KG1 (cell line): ENCODE data around the gene LAT.
"Not testable (repeated sequence)": the region's sequence is repeated elsewhere in the genome, so short reads cannot be mapped to it uniquely, and the experiment has no call there.

Experiments used
- DNase-seq: peaks from one replicate; lab custom pipeline; 2025; lab: John Stamatoyannopoulos, UW

Gene LAT, protein sequence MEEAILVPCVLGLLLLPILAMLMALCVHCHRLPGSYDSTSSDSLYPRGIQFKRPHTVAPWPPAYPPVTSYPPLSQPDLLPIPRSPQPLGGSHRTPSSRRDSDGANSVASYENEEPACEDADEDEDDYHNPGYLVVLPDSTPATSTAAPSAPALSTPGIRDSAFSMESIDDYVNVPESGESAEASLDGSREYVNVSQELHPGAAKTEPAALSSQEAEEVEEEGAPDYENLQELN

GRCh38 chr16:28984619-28985135, at the start of gene LAT:
TSS of gene LAT (plus strand) at chr16:28985052. CDS start at chr16:28985418, 366 bp downstream.
- DNase-seq, result no peak

DNA sequence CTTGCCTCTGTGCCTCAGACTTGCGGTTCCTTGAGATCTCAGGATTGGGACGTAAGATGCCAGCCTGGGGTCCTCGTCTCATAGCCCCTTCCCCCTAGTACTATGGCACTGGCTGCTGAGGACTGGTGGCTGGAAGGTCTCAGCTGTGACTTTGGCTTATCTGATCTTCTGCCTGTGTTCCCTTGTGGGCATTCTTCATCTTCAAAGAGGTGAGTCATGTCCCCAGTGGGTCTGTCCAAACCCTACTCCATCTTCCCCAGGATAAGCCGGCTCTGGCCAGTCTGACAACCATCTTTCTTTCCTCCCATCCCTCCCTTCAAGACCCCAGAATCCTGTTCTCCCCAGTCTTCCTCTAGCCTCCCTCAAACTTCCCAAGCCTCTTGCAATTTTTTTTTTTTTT, 49.5 kb upstream of the LAT start:
- DNase-seq, result no peak

DNA sequence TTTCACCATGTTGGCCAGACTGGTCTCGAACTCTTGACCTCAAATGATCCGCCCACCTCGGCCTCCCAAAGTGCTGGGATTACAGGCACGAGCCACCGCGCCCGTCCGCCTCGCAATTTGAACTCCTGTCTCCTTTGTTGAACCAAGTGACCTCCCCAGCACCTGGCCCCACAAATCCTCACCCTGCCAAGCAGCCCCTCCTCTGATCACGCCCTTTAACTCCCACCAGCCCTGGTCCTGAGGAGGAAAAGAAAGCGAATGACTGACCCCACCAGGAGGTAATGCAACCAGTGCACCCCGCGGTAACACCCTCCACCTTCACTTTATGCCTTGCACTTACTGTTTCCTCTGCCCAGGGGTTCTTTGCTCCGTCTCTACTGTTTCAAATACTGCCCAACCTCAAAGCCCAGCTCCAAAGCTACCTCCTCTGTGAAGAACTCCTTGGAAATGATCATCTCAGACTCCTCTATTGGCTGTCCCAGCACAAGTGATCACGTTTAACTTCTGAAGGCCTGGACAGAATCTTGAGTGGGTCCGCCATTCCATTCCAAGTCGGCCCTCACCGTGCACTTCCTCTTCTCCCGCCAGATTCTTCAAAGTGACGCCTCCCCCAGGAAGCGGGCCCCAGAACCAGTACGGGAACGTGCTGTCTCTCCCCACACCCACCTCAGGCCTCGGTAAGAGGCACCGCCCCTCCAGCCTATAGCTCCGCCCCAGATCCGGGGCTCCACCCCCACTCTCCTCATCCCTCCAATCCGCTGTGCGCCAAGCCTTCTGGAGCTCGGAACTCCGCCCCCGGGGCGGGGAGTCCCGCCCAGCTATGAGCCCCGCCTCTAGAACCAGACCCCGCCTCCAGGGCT, 48.7 kb upstream of the LAT start:
- no peak for DNase-seq

DNA sequence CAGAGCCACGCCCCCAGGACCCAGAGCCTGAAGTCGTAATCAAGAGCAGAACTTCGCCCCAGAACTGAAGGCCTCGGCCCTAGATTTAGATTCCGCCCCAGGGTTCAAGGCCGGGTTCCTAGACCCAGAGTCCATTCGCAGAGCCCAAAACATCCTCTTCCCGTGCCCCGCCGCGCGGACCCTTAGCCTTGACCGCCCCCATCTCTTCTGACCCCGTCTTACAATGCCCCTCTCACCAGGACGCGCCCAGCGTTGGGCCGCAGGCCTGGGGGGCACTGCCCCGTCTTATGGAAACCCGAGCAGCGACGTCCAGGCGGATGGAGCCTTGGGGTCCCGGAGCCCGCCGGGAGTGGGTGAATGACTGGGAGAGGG, 48.1 kb upstream of the LAT start:
- DNase-seq, result no peak

DNA sequence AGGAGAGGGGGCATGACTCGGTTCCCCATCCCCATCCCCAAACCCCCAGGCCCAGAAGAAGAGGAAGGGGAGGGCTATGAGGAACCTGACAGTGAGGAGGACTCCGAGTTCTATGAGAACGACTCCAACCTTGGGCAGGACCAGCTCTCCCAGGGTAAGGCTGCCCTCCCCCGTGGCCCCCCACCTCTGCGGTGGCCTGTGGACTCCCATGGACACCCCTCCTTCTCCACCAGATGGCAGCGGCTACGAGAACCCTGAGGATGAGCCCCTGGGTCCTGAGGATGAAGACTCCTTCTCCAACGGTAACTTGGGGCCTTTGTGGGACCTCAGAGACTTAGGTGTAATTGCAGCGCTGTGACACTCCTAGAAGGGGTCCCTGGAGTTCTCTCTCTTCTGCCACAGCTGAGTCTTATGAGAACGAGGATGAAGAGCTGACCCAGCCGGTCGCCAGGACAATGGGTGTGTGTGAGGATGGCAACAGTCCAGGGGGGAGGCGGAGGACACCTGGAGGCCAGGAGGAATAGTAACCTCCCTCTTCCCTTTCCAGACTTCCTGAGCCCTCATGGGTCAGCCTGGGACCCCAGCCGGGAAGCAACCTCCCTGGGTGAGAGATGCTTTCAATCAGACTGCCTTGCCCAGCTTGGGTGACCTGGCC, 47.5 kb upstream of the LAT start:
- no peak for DNase-seq

DNA sequence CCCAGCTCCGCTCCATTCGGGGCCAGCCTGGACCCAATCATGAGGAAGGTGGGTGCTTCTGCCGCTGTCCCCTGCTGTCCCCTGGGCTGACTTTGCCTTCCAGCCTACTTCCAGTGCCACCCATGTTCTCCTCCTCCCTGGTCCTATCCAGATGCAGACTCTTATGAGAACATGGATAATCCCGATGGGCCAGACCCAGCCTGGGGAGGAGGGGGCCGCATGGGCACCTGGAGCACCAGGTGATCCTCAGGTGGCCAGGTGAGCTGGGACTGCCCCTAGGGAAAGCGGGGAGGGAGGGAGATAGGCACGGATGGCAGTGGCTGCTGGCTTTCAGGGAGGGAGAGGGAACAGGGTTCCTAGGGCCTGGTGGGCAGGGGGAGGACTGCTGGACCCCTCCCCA, 46.1 kb upstream of the LAT start:
- no peak for DNase-seq

DNA sequence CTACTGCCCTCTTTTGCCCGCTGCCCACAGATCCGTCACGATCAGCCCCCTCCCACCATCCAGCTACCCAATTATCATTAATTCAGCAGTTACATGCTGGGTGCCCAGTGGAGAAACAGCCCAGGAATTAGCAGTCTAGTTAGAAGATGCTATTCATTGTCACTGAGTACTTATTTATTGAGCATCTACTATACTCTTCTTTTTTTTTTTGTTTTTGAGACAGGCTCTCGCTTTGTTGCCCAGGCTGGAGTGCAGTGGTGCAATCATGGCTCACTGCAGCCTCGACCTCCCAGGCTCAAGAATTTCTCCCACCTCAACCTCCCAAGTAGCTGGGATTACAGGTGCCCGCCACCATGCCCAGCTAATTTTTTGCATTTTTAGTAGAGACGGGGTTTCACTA, 45.0 kb upstream of the LAT start:
- DNase-seq, result not testable (repeated sequence)

- no peak for DNase-seq
Observed at GRCh38 chr16:28943281-28943680, 41.6 kb upstream of the LAT start.

DNA sequence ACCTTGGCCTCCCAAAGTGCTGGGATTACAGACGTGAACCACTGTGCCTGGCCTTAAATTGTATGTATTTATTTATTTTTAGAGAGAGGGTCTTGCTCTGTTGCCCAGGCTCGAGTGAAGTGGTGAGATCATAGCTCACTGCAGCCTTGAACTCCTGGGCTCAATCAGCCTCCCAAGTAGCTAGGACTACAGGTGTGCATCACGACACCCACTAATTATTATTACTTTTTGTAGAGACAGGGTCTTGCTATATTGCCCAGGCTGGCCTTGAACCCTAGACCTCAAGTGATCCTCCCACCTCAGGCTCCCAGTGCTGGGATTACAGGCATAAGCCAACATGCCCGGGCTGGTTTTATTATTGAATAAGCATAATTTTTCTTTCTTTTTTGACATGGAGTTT, 38.2 kb upstream of the LAT start:
- DNase-seq, result no peak

- peak; percentile 100 for DNase-seq
Observed at GRCh38 chr16:28950648-28951409, 34.0 kb upstream of the LAT start, which contains the start of gene NFATC2IP. TSS of gene NFATC2IP (plus strand) at chr16:28950937. CDS start at chr16:28951012, 75 bp downstream.

GRCh38 chr16:28951410-28951943, 33.4 kb upstream of the LAT start:
- DNase-seq, result no peak

GRCh38 chr16:28958216-28958615, 26.6 kb upstream of the LAT start:
- no peak for DNase-seq

DNA sequence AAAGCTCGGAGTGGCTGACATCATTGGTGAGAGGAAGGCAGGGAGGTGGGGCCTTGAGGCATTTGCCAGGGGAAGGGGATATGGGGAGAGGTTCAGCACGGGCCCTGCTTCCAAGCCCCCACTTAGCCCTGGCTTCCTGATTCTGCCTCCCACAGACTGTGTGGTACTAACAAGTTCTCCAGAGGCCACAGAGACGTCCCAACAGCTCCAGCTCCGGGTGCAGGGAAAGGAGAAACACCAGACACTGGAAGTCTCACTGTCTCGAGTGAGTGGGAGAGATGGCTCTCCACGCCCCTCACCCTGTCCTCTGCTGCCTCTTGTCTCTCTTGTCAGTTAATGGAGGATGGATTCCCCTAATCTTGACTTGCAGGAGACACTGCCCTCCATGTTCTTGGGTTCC, 26.0 kb upstream of the LAT start:
- no peak for DNase-seq

GRCh38 chr16:28964072-28964471, 20.8 kb upstream of the LAT start:
- DNase-seq, result no peak

GRCh38 chr16:28964496-28964895, 20.4 kb upstream of the LAT start:
- DNase-seq, result no peak

GRCh38 chr16:28967156-28967555, 17.7 kb upstream of the LAT start:
- DNase-seq, result no peak

- DNase-seq, result not testable (repeated sequence)
Observed at GRCh38 chr16:28969696-28970095, 15.2 kb upstream of the LAT start.

DNA sequence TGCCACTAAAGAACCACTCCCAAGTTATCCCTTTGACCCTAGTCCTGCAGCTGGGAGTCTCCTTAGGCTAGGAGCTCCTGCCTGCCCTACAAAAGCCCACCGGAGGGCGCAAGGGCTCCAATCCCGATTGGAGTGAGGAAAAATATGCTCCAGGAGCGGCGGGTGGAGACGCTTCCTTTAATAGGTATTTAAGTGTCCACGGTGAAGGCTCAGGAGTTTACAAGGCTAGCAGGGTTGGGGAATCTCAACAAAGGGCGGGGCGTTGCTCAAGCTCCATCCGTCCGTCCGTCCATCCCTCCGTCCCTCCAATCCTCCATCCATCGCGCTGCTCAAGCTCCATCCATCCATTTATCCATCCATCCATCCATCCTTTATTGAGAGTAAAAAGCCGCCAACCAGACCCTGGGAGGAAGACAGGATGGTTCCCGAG, 10.8 kb upstream of the LAT start:
- no peak for DNase-seq

DNA sequence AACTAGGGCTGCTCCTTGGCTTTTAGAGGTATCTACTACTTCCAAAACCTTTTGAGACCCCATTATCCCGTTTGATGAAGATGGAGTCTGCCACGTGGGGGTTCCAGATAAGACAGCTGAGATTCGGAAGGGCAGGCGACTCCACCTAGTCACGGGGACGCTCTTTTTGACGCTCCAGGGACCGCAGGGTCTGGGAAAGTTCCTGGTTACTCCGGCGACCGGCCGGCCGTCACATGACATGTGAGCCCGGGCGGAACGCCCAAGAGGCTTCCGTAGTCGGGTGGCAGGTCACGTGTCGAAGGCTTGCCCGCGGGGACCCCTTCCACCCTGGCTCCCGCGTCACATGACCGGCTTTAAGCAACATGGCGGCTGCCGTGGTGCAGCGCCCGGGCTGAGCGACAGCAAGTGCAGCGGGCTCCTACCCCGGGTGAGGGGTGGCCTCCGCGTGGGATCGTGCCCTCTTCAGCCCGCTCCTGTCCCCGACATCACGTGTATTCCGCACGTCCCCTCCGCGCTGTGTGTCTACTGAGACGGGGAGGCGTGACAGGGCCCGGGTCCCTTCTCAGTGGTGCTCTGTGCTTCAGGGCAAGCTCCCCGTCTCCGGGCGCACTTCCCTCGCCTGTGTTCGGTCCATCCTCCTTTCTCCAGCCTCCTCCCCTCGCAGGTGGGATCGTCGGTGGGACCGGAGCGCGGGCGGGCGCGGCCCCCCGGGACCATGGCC, 10.3 kb upstream of the LAT start, which contains the start of gene SPNS1:
TSS of gene SPNS1 (plus strand) at position 342 of the 721 bp plus-strand sequence. CDS start at position 716, 374 bp downstream.
- peak; percentile 76 for DNase-seq

DNA sequence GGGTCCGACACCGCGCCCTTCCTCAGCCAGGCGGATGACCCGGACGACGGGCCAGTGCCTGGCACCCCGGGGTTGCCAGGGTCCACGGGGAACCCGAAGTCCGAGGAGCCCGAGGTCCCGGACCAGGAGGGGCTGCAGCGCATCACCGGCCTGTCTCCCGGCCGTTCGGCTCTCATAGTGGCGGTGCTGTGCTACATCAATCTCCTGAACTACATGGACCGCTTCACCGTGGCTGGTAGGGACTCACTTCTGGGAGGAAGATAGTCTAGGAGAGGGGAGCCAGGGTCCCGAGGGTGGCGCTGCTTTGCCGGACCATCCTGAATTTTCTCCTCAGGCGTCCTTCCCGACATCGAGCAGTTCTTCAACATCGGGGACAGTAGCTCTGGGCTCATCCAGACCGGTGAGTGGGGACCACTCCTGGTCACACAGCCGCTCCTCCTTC, 9.7 kb upstream of the LAT start:
- DNase-seq, result no peak
